HEK293 (cell line): ENCODE data around the gene MAFF.

Source experiments
- CTCF ChIA-PET: fragments of 350-600 bp; formaldehyde crosslinking; extraction: SDS; loops from one replicate; lab custom pipeline; 2021; ENCODE audit warnings: antibody characterized with exemption; lab: Yijun Ruan, JAX
- POLR2A ChIA-PET: fragments of 300-600 bp; formaldehyde crosslinking; extraction: SDS; loops from one replicate; lab custom pipeline; 2020; ENCODE audit warnings: antibody characterized with exemption, inconsistent platforms; lab: Yijun Ruan, JAX
- H3K27ac ChIP-seq: fragments of 200-500 bp; sonication (Bioruptor generic); 2 replicates; pipeline ENCODE4 v1.5.1; 2014; ENCODE audit warnings: low read depth, low read length, control low read depth, inconsistent platforms; ENCODE audit errors: extremely low read depth
- H3K36me3 ChIP-seq, 2 experiments: fragments of 200-500 bp in 1 of 2; sonication (Bioruptor generic) in 1 of 2; 1 replicate in 1 of 2; 2 replicates in 1 of 2; pipeline ENCODE4 v1.5.1; 2014 to 2017; ENCODE audit warnings: inconsistent platforms in 2 of 2, low read length in 2 of 2; ENCODE audit not compliant: control insufficient read depth in 2 of 2, insufficient read depth in 1 of 2
- H3K4me1 ChIP-seq: fragments of 200-500 bp; sonication (Bioruptor generic); 2 replicates; pipeline ENCODE4 v1.5.1; 2014; ENCODE audit warnings: mild to moderate bottlenecking, low read length, inconsistent platforms; ENCODE audit not compliant: control insufficient read depth, insufficient read depth
- H3K4me3 ChIP-seq: 2 replicates; pipeline ENCODE4 v1.5.1; 2011; ENCODE audit warnings: low read depth, mild to moderate bottlenecking, control low read depth, low read length, moderate library complexity
- H3K9me3 ChIP-seq: fragments of 200-500 bp; sonication (Bioruptor generic); 2 replicates; pipeline ENCODE4 v1.5.1; 2014; ENCODE audit warnings: low read depth, low read length, inconsistent platforms; ENCODE audit not compliant: control insufficient read depth, insufficient read depth
- BCL11A ChIP-seq: fragments of 450-650 bp; formaldehyde crosslinking; IDR thresholded peaks from 2 replicates; pipeline ENCODE4 v1.5.1; 2016; ENCODE audit warnings: low read depth, missing biosample characterization, missing genetic modification characterization
- FEZF1 ChIP-seq: fragments of 450-650 bp; formaldehyde crosslinking; IDR thresholded peaks from 2 replicates; pipeline ENCODE4 v1.5.1; 2016; ENCODE audit warnings: missing biosample characterization, missing genetic modification characterization
- GLIS2 ChIP-seq: fragments of 450-650 bp; formaldehyde crosslinking; IDR thresholded peaks from 2 replicates; pipeline ENCODE4 v1.5.1; 2016; ENCODE audit warnings: missing biosample characterization, missing genetic modification characterization
- HOXA7 ChIP-seq: sonication (generic); formaldehyde crosslinking; IDR thresholded peaks from 2 replicates; pipeline ENCODE4 v1.8.1; 2022; ENCODE audit warnings: missing genetic modification reagents, borderline replicate concordance
- HOXC10 ChIP-seq: sonication (generic); formaldehyde crosslinking; IDR thresholded peaks from 2 replicates; pipeline ENCODE4 v1.8.1; 2023; ENCODE audit warnings: mild to moderate bottlenecking, missing genetic modification reagents
- HOXD13 ChIP-seq: sonication (generic); formaldehyde crosslinking; IDR thresholded peaks from 2 replicates; pipeline ENCODE4 v1.8.0; 2022; ENCODE audit warnings: missing genetic modification reagents, borderline replicate concordance
- IKZF3 ChIP-seq: fragments of 450-650 bp; IDR thresholded peaks from 2 replicates; pipeline ENCODE4 v1.5.0; 2018; ENCODE audit warnings: missing biosample characterization, mild to moderate bottlenecking, missing genetic modification characterization, moderate library complexity
- KLF8 ChIP-seq: fragments of 450-650 bp; formaldehyde crosslinking; IDR thresholded peaks from 2 replicates; pipeline ENCODE4 v1.5.1; 2016; ENCODE audit warnings: missing biosample characterization, missing genetic modification characterization
- ZNF157 ChIP-seq: fragments of 450-650 bp; formaldehyde crosslinking; IDR thresholded peaks from 2 replicates; pipeline ENCODE4 v1.5.1; 2016; ENCODE audit warnings: missing biosample characterization, missing genetic modification characterization
- ZNF16 ChIP-seq: fragments of 450-650 bp; formaldehyde crosslinking; IDR thresholded peaks from 2 replicates; pipeline ENCODE4 v1.5.1; 2016; ENCODE audit warnings: low read depth, missing biosample characterization, missing genetic modification characterization
- ZNF211 ChIP-seq: fragments of 450-650 bp; formaldehyde crosslinking; IDR thresholded peaks from 2 replicates; pipeline ENCODE4 v1.5.1; 2016; ENCODE audit warnings: low read depth, missing biosample characterization, missing genetic modification characterization
- ZNF248 ChIP-seq: fragments of 450-650 bp; formaldehyde crosslinking; IDR thresholded peaks from 2 replicates; pipeline ENCODE4 v1.5.1; 2017; ENCODE audit warnings: missing biosample characterization, missing genetic modification characterization
- ZNF292 ChIP-seq: fragments of 450-650 bp; formaldehyde crosslinking; IDR thresholded peaks from 2 replicates; pipeline ENCODE4 v1.5.1; 2016; ENCODE audit warnings: low read depth, missing biosample characterization, missing genetic modification characterization, borderline replicate concordance
- ZNF354C ChIP-seq: fragments of 450-650 bp; formaldehyde crosslinking; IDR thresholded peaks from 2 replicates; pipeline ENCODE4 v1.5.1; 2016; ENCODE audit warnings: missing biosample characterization, missing genetic modification characterization, low read depth, borderline replicate concordance
- ZNF501 ChIP-seq: fragments of 450-650 bp; formaldehyde crosslinking; IDR thresholded peaks from 2 replicates; pipeline ENCODE4 v1.5.1; 2016; ENCODE audit warnings: missing biosample characterization, missing genetic modification characterization
- ZNF596 ChIP-seq: fragments of 450-650 bp; IDR thresholded peaks from 2 replicates; pipeline ENCODE4 v1.5.0; 2018; ENCODE audit warnings: missing biosample characterization, mild to moderate bottlenecking, missing genetic modification characterization, moderate library complexity
- ZNF600 ChIP-seq: fragments of 450-650 bp; formaldehyde crosslinking; IDR thresholded peaks from 2 replicates; pipeline ENCODE4 v1.5.1; 2016; ENCODE audit warnings: missing biosample characterization, missing genetic modification characterization
- ZNF776 ChIP-seq: fragments of 450-650 bp; formaldehyde crosslinking; IDR thresholded peaks from 2 replicates; pipeline ENCODE4 v1.5.0; 2017; ENCODE audit warnings: missing biosample characterization, missing genetic modification characterization, borderline replicate concordance
- ZSCAN30 ChIP-seq: fragments of 450-650 bp; IDR thresholded peaks from 2 replicates; pipeline ENCODE4 v1.5.1; 2018; ENCODE audit warnings: missing biosample characterization, mild to moderate bottlenecking, missing genetic modification characterization, moderate library complexity
- TF ChIP-seq, protein P1 (sequence below): fragments of 450-650 bp; formaldehyde crosslinking; IDR thresholded peaks from 2 replicates; pipeline ENCODE4 v1.5.1; 2016; ENCODE audit warnings: missing biosample characterization, missing genetic modification characterization
- TF ChIP-seq, protein P2 (sequence below): fragments of 450-650 bp; formaldehyde crosslinking; IDR thresholded peaks from 2 replicates; pipeline ENCODE4 v1.5.1; 2016; ENCODE audit warnings: missing biosample characterization, missing genetic modification characterization
- TF ChIP-seq, protein P3 (sequence below): fragments of 450-650 bp; formaldehyde crosslinking; IDR thresholded peaks from 2 replicates; pipeline ENCODE4 v1.5.1; 2016; ENCODE audit warnings: missing biosample characterization, missing genetic modification characterization
- TF ChIP-seq, protein P4 (sequence below): fragments of 450-650 bp; formaldehyde crosslinking; conservative IDR thresholded peaks from 2 replicates; pipeline ENCODE4 v1.5.1; 2016; ENCODE audit warnings: low read depth, missing biosample characterization, missing genetic modification characterization
- TF ChIP-seq, protein P5 (sequence below): fragments of 450-650 bp; formaldehyde crosslinking; IDR thresholded peaks from 2 replicates; pipeline ENCODE4 v1.5.1; 2016; ENCODE audit warnings: missing biosample characterization, missing genetic modification characterization
- TF ChIP-seq, protein P6 (sequence below): fragments of 450-650 bp; formaldehyde crosslinking; IDR thresholded peaks from 2 replicates; pipeline ENCODE4 v1.5.1; 2016; ENCODE audit warnings: missing biosample characterization, missing genetic modification characterization

The MAFF gene

DNA sequence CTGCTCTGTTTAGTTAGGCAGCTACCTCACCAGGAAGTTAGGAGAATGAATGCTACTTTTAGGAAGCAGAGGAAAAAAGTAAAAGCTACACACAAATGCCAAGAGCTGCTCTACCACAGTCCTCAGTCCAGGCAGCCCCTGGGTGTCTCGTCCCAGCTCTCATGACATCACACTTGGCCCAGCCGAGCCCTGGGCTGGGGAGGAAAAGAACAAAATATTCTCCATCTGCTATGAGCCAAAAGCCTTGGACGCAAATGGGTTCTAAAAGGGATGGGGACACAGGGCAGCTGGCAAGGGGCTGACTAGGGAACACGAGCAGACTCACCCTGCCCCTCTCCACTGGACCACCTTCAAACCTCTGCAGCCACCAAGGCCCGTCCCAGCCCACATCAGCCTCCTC is 44.9 kb downstream of the MAFF start (continued):
- TF ChIP-seq, protein P1, sequence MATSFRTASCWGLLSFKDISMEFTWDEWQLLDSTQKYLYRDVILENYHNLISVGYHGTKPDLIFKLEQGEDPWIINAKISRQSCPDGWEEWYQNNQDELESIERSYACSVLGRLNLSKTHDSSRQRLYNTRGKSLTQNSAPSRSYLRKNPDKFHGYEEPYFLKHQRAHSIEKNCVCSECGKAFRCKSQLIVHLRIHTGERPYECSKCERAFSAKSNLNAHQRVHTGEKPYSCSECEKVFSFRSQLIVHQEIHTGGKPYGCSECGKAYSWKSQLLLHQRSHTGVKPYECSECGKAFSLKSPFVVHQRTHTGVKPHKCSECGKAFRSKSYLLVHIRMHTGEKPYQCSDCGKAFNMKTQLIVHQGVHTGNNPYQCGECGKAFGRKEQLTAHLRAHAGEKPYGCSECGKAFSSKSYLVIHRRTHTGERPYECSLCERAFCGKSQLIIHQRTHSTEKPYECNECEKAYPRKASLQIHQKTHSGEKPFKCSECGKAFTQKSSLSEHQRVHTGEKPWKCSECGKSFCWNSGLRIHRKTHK (tag by site-specific recombination) = no peak
- TF ChIP-seq IKZF3 (tag by site-specific recombination) = no peak
- no peak for TF ChIP-seq ZNF596 (tag by site-specific recombination)
- no peak for TF ChIP-seq HOXA7
- TF ChIP-seq ZNF16 = no peak
- TF ChIP-seq, protein P2, sequence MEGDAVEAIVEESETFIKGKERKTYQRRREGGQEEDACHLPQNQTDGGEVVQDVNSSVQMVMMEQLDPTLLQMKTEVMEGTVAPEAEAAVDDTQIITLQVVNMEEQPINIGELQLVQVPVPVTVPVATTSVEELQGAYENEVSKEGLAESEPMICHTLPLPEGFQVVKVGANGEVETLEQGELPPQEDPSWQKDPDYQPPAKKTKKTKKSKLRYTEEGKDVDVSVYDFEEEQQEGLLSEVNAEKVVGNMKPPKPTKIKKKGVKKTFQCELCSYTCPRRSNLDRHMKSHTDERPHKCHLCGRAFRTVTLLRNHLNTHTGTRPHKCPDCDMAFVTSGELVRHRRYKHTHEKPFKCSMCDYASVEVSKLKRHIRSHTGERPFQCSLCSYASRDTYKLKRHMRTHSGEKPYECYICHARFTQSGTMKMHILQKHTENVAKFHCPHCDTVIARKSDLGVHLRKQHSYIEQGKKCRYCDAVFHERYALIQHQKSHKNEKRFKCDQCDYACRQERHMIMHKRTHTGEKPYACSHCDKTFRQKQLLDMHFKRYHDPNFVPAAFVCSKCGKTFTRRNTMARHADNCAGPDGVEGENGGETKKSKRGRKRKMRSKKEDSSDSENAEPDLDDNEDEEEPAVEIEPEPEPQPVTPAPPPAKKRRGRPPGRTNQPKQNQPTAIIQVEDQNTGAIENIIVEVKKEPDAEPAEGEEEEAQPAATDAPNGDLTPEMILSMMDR (tag by site-specific recombination) = no peak
- TF ChIP-seq ZNF292 (tag by site-specific recombination) = no peak
- no peak for TF ChIP-seq KLF8 (tag by site-specific recombination)

DNA sequence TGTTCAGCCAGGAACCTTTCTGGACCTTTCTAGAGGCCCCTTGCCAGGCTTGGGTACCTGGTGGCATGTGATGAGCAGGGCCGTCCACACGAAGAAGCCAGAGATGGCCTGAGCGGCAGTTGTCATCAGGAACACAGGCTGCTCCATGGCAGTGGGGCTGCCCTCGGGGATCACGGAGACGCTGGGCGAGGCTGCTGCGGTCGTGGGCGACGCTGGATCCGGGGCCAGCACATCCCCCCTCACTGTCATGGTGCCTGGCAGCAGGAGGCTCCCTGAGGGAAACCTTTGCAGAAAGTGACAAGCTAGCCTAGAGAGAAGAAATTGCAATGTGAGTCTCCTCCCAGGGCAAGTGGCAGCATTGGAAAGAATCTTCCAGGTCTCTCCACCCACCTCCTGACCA is 45.9 kb downstream of the MAFF start:
- no peak overlapping the region for H3K4me3 ChIP-seq
- no peak for TF ChIP-seq ZNF354C
- TF ChIP-seq, protein P3, sequence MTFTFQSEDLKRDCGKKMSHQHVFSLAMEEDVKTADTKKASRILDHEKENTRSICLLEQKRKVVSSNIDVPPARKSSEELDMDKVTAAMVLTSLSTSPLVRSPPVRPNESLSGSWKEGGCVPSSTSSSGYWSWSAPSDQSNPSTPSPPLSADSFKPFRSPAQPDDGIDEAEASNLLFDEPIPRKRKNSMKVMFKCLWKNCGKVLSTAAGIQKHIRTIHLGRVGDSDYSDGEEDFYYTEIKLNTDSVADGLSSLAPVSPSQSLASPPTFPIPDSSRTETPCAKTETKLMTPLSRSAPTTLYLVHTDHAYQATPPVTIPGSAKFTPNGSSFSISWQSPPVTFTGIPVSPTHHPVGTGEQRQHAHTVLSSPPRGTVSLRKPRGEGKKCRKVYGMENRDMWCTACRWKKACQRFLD (tag by site-specific recombination) = no peak
- no peak for TF ChIP-seq ZNF600 (tag by site-specific recombination)
- TF ChIP-seq, protein P4, sequence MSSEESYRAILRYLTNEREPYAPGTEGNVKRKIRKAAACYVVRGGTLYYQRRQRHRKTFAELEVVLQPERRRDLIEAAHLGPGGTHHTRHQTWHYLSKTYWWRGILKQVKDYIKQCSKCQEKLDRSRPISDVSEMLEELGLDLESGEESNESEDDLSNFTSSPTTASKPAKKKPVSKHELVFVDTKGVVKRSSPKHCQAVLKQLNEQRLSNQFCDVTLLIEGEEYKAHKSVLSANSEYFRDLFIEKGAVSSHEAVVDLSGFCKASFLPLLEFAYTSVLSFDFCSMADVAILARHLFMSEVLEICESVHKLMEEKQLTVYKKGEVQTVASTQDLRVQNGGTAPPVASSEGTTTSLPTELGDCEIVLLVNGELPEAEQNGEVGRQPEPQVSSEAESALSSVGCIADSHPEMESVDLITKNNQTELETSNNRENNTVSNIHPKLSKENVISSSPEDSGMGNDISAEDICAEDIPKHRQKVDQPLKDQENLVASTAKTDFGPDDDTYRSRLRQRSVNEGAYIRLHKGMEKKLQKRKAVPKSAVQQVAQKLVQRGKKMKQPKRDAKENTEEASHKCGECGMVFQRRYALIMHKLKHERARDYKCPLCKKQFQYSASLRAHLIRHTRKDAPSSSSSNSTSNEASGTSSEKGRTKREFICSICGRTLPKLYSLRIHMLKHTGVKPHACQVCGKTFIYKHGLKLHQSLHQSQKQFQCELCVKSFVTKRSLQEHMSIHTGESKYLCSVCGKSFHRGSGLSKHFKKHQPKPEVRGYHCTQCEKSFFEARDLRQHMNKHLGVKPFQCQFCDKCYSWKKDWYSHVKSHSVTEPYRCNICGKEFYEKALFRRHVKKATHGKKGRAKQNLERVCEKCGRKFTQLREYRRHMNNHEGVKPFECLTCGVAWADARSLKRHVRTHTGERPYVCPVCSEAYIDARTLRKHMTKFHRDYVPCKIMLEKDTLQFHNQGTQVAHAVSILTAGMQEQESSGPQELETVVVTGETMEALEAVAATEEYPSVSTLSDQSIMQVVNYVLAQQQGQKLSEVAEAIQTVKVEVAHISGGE (tag by site-specific recombination) = no peak
- TF ChIP-seq ZSCAN30 (tag by site-specific recombination) = no peak
- TF ChIP-seq HOXC10 (CRISPR knock-in tag) = no peak
- TF ChIP-seq ZNF211 (tag by site-specific recombination) = no peak
- no peak for TF ChIP-seq ZNF776
- no peak for TF ChIP-seq ZNF157 (tag by site-specific recombination)
- no peak for TF ChIP-seq ZNF248 (tag by site-specific recombination)
- TF ChIP-seq GLIS2 (tag by site-specific recombination) = no peak
- no peak for TF ChIP-seq HOXD13 (CRISPR knock-in tag)
- TF ChIP-seq BCL11A (tag by site-specific recombination) = no peak
- TF ChIP-seq, protein P5, sequence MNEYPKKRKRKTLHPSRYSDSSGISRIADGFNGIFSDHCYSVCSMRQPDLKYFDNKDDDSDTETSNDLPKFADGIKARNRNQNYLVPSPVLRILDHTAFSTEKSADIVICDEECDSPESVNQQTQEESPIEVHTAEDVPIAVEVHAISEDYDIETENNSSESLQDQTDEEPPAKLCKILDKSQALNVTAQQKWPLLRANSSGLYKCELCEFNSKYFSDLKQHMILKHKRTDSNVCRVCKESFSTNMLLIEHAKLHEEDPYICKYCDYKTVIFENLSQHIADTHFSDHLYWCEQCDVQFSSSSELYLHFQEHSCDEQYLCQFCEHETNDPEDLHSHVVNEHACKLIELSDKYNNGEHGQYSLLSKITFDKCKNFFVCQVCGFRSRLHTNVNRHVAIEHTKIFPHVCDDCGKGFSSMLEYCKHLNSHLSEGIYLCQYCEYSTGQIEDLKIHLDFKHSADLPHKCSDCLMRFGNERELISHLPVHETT (tag by site-specific recombination) = no peak
- TF ChIP-seq, protein P6, sequence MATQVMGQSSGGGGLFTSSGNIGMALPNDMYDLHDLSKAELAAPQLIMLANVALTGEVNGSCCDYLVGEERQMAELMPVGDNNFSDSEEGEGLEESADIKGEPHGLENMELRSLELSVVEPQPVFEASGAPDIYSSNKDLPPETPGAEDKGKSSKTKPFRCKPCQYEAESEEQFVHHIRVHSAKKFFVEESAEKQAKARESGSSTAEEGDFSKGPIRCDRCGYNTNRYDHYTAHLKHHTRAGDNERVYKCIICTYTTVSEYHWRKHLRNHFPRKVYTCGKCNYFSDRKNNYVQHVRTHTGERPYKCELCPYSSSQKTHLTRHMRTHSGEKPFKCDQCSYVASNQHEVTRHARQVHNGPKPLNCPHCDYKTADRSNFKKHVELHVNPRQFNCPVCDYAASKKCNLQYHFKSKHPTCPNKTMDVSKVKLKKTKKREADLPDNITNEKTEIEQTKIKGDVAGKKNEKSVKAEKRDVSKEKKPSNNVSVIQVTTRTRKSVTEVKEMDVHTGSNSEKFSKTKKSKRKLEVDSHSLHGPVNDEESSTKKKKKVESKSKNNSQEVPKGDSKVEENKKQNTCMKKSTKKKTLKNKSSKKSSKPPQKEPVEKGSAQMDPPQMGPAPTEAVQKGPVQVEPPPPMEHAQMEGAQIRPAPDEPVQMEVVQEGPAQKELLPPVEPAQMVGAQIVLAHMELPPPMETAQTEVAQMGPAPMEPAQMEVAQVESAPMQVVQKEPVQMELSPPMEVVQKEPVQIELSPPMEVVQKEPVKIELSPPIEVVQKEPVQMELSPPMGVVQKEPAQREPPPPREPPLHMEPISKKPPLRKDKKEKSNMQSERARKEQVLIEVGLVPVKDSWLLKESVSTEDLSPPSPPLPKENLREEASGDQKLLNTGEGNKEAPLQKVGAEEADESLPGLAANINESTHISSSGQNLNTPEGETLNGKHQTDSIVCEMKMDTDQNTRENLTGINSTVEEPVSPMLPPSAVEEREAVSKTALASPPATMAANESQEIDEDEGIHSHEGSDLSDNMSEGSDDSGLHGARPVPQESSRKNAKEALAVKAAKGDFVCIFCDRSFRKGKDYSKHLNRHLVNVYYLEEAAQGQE (tag by site-specific recombination) = no peak
- TF ChIP-seq FEZF1 (tag by site-specific recombination) = no peak
- TF ChIP-seq ZNF501 (tag by site-specific recombination) = no peak
- ChIA-PET POLR2A (no interaction called here), CTCF (interaction anchor here (0.5 kb wide), 1 partner anchor 101 kb away, joined by 5 read pairs; no protein-coding TSS in a partner anchor)
- no peaks in the 10 kb centered on the region for H3K9me3 ChIP-seq
- no peak overlapping the region for H3K27ac ChIP-seq
- H3K36me3 ChIP-seq = peaks cover 0 to 54% of the 10 kb centered on the region in 2 experiments; a peak in 1 of 3 replicates
- no peaks in the 10 kb centered on the region for H3K4me1 ChIP-seq
